Measurements from ENCODE around the gene FAM219A. TPM values are rescaled to one million over a fixed set of nuclear protein-coding genes. Genes with fewer than 3 reads are reported as not detected.

FAM219A gene
- total RNA-seq, 1 donor from 2014 or later = 16.5 TPM

- H3K27me3 Mint-ChIP-seq (ENCODE audit: insufficient read depth) = no peaks in the 10 kb centered on the region
- intact Hi-C loops (cut with micrococcal nuclease) = no loop called here
- no peak for DNase-seq (ENCODE audit: low spot score)
- no peak overlapping the region for H3K27ac Mint-ChIP-seq
- no peaks in the 10 kb centered on the region for H3K4me1 Mint-ChIP-seq (ENCODE audit: low read depth)
- no peaks in the 10 kb centered on the region for H3K9me3 Mint-ChIP-seq
- H3K36me3 Mint-ChIP-seq (ENCODE audit: low read depth) = no peaks in the 10 kb centered on the region
- no peak overlapping the region for H3K4me3 Mint-ChIP-seq
These were observed 26.7 kb downstream of the FAM219A start for GRCh38 chr9:34431667-34432066.

- H3K27me3 Mint-ChIP-seq (ENCODE audit: insufficient read depth) = no peaks in the 10 kb centered on the region
- H3K27ac Mint-ChIP-seq = no peak overlapping the region
- no peaks in the 10 kb centered on the region for H3K4me1 Mint-ChIP-seq (ENCODE audit: low read depth)
- no peak overlapping the region for H3K4me3 Mint-ChIP-seq
- no peaks in the 10 kb centered on the region for H3K36me3 Mint-ChIP-seq (ENCODE audit: low read depth)
- no peak for DNase-seq (ENCODE audit: low spot score)
- intact Hi-C loops (cut with micrococcal nuclease) = no loop called here
- H3K9me3 Mint-ChIP-seq = no peaks in the 10 kb centered on the region
These were observed 27.4 kb downstream of the FAM219A start for GRCh38 chr9:34430843-34431437.

- H3K4me1 Mint-ChIP-seq (ENCODE audit: low read depth) = no peaks in the 10 kb centered on the region
- no peaks in the 10 kb centered on the region for H3K27me3 Mint-ChIP-seq (ENCODE audit: insufficient read depth)
- no peak for DNase-seq (ENCODE audit: low spot score)
- no peak overlapping the region for H3K27ac Mint-ChIP-seq
- H3K9me3 Mint-ChIP-seq = no peaks in the 10 kb centered on the region
- intact Hi-C loops (cut with micrococcal nuclease) = no loop called here
- no peaks in the 10 kb centered on the region for H3K36me3 Mint-ChIP-seq (ENCODE audit: low read depth)
- H3K4me3 Mint-ChIP-seq = no peak overlapping the region
These were observed 29.9 kb downstream of the FAM219A start for GRCh38 chr9:34428325-34428958.

GRCh38 chr9:34426347-34427074 is 31.9 kb downstream of the FAM219A start:
- H3K9me3 Mint-ChIP-seq = no peaks in the 10 kb centered on the region
- H3K4me1 Mint-ChIP-seq (ENCODE audit: low read depth) = no peaks in the 10 kb centered on the region
- H3K27ac Mint-ChIP-seq = no peak overlapping the region
- DNase-seq (ENCODE audit: low spot score) = no peak
- no peaks in the 10 kb centered on the region for H3K36me3 Mint-ChIP-seq (ENCODE audit: low read depth)
- intact Hi-C loops (cut with micrococcal nuclease) = no loop called here
- H3K4me3 Mint-ChIP-seq = no peak overlapping the region
- no peaks in the 10 kb centered on the region for H3K27me3 Mint-ChIP-seq (ENCODE audit: insufficient read depth)

GRCh38 chr9:34419716-34420504 is 38.5 kb downstream of the FAM219A start:
- Mint-ChIP-seq H3K4me1 (ENCODE audit: low read depth) (no peaks in the 10 kb centered on the region), H3K9me3 (no peaks in the 10 kb centered on the region), H3K27me3 (ENCODE audit: insufficient read depth) (no peaks in the 10 kb centered on the region), H3K36me3 (ENCODE audit: low read depth) (no peaks in the 10 kb centered on the region), H3K27ac (no peak overlapping the region), H3K4me3 (no peak overlapping the region)
- DNase-seq (ENCODE audit: low spot score) = no peak
- intact Hi-C loops (cut with micrococcal nuclease) = no loop called here

GRCh38 chr9:34417734-34418133 is 40.6 kb downstream of the FAM219A start:
- intact Hi-C loops (cut with micrococcal nuclease) = no loop called here
- Mint-ChIP-seq H3K4me1 (ENCODE audit: low read depth) (no peaks in the 10 kb centered on the region), H3K36me3 (ENCODE audit: low read depth) (no peaks in the 10 kb centered on the region), H3K27me3 (ENCODE audit: insufficient read depth) (no peaks in the 10 kb centered on the region), H3K27ac (no peak overlapping the region), H3K4me3 (no peak overlapping the region), H3K9me3 (no peaks in the 10 kb centered on the region)
- no peak for DNase-seq (ENCODE audit: low spot score)

- Mint-ChIP-seq H3K27me3 (ENCODE audit: insufficient read depth) (no peaks in the 10 kb centered on the region), H3K4me1 (ENCODE audit: low read depth) (no peaks in the 10 kb centered on the region), H3K9me3 (no peaks in the 10 kb centered on the region), H3K36me3 (ENCODE audit: low read depth) (no peaks in the 10 kb centered on the region), H3K4me3 (no peak overlapping the region), H3K27ac (no peak overlapping the region)
- peak; percentile 21 for DNase-seq (ENCODE audit: low spot score)
- intact Hi-C loops (cut with micrococcal nuclease) = no loop called here
These were observed 45.0 kb downstream of the FAM219A start for GRCh38 chr9:34413231-34413852.

GRCh38 chr9:34412336-34412735 is 46.0 kb downstream of the FAM219A start:
- Mint-ChIP-seq H3K27me3 (ENCODE audit: insufficient read depth) (no peaks in the 10 kb centered on the region), H3K9me3 (no peaks in the 10 kb centered on the region), H3K4me3 (no peak overlapping the region), H3K4me1 (ENCODE audit: low read depth) (no peaks in the 10 kb centered on the region), H3K27ac (no peak overlapping the region), H3K36me3 (ENCODE audit: low read depth) (no peaks in the 10 kb centered on the region)
- intact Hi-C loops (cut with micrococcal nuclease) = no loop called here
- DNase-seq (ENCODE audit: low spot score) = no peak

- no peak overlapping the region for H3K27ac Mint-ChIP-seq
- H3K9me3 Mint-ChIP-seq = no peaks in the 10 kb centered on the region
- no peaks in the 10 kb centered on the region for H3K27me3 Mint-ChIP-seq (ENCODE audit: insufficient read depth)
- no peak for DNase-seq (ENCODE audit: low spot score)
- no peaks in the 10 kb centered on the region for H3K4me1 Mint-ChIP-seq (ENCODE audit: low read depth)
- no peak overlapping the region for H3K4me3 Mint-ChIP-seq
- intact Hi-C loops (cut with micrococcal nuclease) = no loop called here
- H3K36me3 Mint-ChIP-seq (ENCODE audit: low read depth) = no peaks in the 10 kb centered on the region
These were observed 49.2 kb downstream of the FAM219A start for GRCh38 chr9:34409154-34409553.

GRCh38 chr9:34408173-34408572 is 50.2 kb downstream of the FAM219A start:
- intact Hi-C loops (cut with micrococcal nuclease) = no loop called here
- H3K4me1 Mint-ChIP-seq (ENCODE audit: low read depth) = no peaks in the 10 kb centered on the region
- no peak overlapping the region for H3K27ac Mint-ChIP-seq
- H3K36me3 Mint-ChIP-seq (ENCODE audit: low read depth) = no peaks in the 10 kb centered on the region
- H3K4me3 Mint-ChIP-seq = no peak overlapping the region
- H3K9me3 Mint-ChIP-seq = no peaks in the 10 kb centered on the region
- DNase-seq (ENCODE audit: low spot score) = no peak
- H3K27me3 Mint-ChIP-seq (ENCODE audit: insufficient read depth) = no peaks in the 10 kb centered on the region

GRCh38 chr9:34406219-34406618 is 52.2 kb downstream of the FAM219A start:
- Mint-ChIP-seq H3K4me1 (ENCODE audit: low read depth) (no peaks in the 10 kb centered on the region), H3K36me3 (ENCODE audit: low read depth) (no peaks in the 10 kb centered on the region), H3K27ac (no peak overlapping the region), H3K4me3 (no peak overlapping the region), H3K9me3 (no peaks in the 10 kb centered on the region), H3K27me3 (ENCODE audit: insufficient read depth) (no peaks in the 10 kb centered on the region)
- intact Hi-C loops (cut with micrococcal nuclease) = no loop called here
- no peak for DNase-seq (ENCODE audit: low spot score)

GRCh38 chr9:34405719-34406118 is 52.7 kb downstream of the FAM219A start:
- DNase-seq (ENCODE audit: low spot score) = no peak
- Mint-ChIP-seq H3K9me3 (no peaks in the 10 kb centered on the region), H3K36me3 (ENCODE audit: low read depth) (no peaks in the 10 kb centered on the region), H3K27ac (no peak overlapping the region), H3K4me1 (ENCODE audit: low read depth) (no peaks in the 10 kb centered on the region), H3K27me3 (ENCODE audit: insufficient read depth) (no peaks in the 10 kb centered on the region), H3K4me3 (no peak overlapping the region)
- intact Hi-C loops (cut with micrococcal nuclease) = no loop called here

All from activated T-helper 1 cell treated with anti-CD3 and anti-CD28 coated beads, Interleukin-12 subunit alpha, Interleukin-12 subunit beta, Interleukin-2, Interleukin-4 antibody, amounts not matched to agents 30 ng/mL and 10 ng/mL and 1 ng/mL, durations not matched to agents 14 hours and 24 hours and 36 hours (primary cell).